Mucosa of gallbladder (tissue), 1 donor: ENCODE measurements around the gene RACK1. TPM values are rescaled to one million over a fixed set of nuclear protein-coding genes. Genes with fewer than 3 reads are reported as not detected.

ENCODE experiments used
- DNase-seq: peaks from one replicate; pipeline ENCODE4 v3.0.0-alpha.2; 2020; ENCODE audit warnings: low spot score
- total RNA-seq: library from RNA; stranded (reverse); gene quantifications from one replicate; pipeline ENCODE4 v1.2.1, GENCODE V29; 2021
- donor health status: DM: no; HTN: no; CAD: no.

Gene RACK1
- total RNA-seq, 1 donor from 2014 or later, result 1,033 TPM

DNA sequence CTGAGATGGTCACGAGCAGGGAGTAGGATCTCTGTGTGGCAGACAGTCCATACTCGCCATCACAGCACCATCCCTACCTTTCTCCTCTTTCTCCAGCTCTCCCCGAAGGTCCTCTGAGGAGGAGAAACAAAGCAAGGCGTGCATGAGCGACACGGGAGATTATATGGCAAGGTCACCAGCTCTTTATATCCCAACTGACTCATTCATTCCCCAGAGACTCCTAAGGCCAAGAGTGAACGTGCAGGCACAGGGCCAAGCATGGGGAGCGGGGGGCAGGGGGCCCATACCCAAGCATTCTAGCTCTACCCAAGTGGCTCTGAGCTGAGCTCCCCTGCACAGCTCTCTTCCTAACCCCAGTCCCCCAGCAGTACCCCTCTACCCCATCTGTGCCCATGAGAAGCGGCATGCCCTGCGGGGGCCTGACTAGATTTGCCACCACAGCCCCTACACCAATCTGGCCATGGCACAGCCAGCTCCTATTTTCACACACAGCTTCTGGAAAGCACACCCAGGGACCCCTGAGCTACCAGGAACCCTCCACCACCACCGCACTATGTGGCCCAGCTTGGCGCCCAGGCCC, 45.5 kb downstream of the RACK1 start:
- no peak for DNase-seq

GRCh38 chr5:181197326-181197951, 46.3 kb downstream of the RACK1 start:
- no peak for DNase-seq

DNA sequence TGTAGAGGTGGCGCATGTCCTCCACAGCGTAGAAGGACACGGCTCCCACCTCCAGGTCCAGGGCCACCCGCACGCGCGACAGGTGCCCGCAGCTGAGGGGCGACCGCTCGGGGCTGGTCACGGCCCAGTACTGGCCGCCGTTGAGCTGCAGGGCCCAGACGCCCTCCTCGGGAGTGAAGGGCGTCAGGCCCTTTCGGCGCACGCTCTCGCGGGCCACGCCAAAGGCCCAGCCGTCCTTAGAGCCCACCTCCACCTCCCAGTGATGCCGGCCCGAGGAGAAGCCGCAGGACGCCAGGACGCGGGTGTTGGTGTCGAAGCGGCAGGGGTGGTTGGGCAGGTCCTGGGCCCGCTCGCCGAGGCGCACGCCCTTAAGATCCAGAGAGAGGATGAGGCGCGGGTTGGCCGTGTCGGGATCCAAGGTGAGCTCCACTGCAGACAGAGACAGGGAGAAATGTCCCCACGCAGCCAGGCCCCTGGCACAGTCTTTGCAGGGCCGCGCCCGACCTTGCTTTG, 48.4 kb downstream of the RACK1 start:
- DNase-seq, result no peak

GRCh38 chr5:181194489-181195248, 49.0 kb downstream of the RACK1 start:
- no peak for DNase-seq

DNA sequence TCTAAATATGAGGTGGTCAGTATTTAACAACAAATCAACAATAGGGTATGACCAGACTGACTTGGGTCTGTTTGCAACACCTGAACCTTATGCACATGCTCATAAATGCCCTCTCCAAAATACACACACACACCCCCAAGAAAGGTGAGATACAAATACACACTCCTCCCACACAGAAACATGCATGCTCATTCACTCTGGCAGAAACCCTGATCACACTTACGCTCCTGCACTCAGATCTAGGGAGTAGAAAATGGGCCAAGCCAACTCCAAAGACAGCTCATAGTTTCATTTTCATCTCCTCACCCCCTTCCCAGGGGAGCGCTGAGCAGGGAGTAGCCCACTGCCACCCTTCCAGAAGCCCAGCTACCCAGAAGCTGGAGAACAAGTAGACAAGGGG, 50.0 kb downstream of the RACK1 start:
- no peak for DNase-seq

DNA sequence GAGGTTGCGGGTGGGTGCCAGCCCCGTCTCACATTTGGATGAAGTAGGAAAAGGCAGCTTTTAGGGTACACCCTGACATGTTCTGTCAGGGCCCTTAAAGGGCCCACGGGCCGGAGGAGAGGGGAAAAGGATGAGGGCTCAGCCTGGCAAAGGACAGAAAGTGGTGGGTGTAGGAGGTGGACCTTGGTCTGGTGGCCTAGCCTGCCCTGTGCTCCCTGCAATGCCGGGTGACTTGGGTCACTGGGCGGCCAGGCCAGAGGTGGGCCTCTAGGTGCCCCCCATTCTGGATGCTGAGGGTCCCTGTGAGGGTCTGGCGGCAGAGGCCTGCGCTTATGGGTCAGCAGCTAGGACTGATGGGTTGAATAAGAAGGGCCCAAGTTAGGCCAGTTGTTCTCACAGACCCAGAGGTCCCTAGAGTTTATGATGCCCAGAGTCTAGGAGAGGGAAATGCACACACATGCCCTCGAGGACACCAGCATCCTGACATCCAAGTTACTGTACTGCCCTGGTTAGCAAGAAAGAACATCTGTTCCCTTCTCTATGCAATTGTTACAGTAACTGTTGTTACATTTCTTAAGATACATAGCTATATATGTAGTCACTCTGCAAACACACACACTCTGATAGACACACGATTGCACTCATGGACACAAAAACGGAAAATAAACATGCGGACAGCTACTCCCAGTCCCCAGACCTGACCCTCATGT, 51.2 kb downstream of the RACK1 start:
- no peak for DNase-seq

DNA sequence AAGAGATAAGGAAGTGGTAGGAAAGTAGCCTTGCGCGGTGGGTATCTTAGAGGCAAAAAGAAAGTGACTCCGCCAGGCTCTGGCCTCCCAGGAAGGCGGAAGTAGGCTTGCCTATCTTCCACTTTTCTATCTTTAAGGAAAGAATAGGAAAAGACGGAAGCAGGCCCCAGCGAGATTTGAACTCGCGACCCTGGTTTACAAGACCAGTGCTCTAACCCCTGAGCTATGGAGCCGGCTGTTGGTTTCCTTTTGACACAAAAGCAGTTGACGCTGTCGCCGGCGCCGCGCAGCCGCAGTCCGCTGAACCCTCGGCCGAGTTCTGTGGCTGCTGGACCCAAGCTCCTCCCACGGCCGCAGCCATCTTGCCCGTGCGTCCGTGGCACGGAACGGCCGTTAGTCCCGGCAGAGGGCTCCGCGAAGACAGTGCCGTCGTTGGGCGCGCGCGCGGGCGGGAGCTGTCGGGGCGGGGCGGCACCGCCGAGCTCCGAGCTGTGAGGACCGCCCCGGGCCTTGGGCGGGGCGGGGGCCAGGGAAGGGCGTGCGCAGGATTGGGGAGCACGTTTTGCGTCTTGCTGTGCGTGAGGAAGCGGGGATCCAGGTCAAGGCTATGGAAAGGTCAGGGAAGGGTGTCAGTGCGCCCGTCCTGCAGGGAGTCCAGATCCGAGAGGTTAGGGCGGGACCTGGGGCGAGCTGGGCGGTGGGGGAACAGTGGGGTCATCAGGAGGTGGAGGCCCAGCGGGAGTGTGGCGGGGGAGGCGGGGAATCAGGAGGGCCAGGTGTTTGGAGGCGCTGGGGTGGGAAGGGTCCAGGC, 52.0 kb downstream of the RACK1 start:
- DNase-seq, result peak; percentile 97

DNA sequence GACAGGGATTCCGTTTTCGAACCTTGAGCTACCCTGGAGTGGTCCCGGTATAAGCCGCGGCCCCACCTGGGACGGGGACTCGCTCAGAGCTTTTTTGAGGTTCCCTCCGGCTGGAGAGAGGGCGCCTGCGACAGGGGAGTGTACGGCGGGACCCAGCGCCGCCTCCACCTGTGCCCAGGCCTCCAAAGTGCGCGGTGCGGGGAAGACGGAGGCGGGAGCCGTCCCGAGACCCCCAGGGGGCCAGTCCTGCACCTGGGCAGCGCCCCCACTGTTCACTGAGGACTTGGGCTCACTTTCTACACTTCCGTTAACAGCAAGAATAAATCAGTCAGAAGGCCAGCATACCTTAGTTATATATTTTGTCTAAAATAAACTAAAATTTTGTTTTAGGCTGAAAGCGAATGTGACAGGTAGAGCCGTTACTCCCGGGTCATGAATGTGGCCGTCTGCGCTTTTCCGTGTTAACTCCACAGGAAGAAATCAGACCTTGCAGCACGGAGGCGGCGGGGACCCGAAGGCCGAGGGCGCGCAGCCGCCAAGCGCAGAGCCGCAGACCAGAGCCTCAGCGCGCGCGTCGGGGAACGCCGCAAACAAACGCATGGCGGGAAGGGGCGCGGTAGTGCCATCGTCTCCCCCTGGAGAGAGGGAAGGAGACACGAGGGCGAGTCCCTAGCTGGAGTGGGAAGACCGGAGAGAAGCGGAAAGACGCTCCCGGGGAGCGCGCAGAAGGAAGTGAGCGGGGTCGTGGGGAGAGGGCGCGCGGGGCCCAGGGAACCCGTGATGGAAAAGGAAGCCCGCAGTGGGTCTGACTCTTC, 52.8 kb downstream of the RACK1 start:
- no peak for DNase-seq

GRCh38 chr5:181189962-181190710, 53.6 kb downstream of the RACK1 start:
- no peak for DNase-seq

DNA sequence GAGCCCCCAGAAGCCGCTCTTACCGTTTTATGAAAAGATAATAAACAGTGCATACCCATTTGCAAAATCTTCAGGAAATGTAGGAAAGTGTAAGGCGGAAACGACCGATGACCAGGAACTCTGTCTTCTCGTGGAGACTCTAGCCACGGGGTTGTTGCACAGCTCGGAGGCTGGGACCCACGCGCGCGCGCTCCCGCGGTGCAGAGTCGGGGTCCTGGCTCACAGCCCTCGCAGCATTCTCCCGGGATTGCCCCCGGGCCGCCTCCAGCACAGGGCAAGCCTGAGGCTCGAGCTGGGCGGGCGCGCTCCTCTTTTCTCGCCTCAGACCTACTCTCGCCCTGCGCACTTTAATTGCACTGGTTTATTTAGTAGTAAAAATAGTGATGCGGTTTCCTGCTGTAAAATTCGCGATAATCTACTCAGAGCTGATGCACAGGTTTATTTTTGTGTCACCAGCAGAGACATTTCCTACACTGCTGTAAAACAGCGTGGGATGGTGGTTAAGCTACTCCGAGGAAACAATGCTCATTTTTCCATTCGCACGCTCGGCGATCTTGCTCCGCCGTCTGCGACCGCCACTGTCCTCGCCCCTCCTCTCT, 54.2 kb downstream of the RACK1 start:
- no peak for DNase-seq

- peak; percentile 87 for DNase-seq
Observed at GRCh38 chr5:181188700-181189362, 54.9 kb downstream of the RACK1 start.

GRCh38 chr5:181187500-181188213, 56.0 kb downstream of the RACK1 start:
- DNase-seq, result peak; percentile 69

GRCh38 chr5:181186986-181187499, 56.7 kb downstream of the RACK1 start:
- DNase-seq, result no peak

Other genes starting within 250 kb of the RACK1 start
- 11.5 TPM for gene BTNL9, start 203.6 kb downstream of the RACK1 start, total RNA-seq
- not detected for gene OR2V1, start 112.7 kb downstream of the RACK1 start, total RNA-seq
- not detected for gene OR2V2, start 96.3 kb downstream of the RACK1 start, total RNA-seq
- 1.2 TPM for gene TRIM7, start 38.7 kb downstream of the RACK1 start, total RNA-seq
- 47.6 TPM for gene TRIM41, start 20.6 kb downstream of the RACK1 start, total RNA-seq
- 22.8 TPM for gene TRIM52, start 17.2 kb upstream of the RACK1 start, total RNA-seq
- not detected for gene OR4F3, start 123.4 kb upstream of the RACK1 start, total RNA-seq